ENCODE measurements around the gene TRIM66. TPM values are rescaled to one million over a fixed set of nuclear protein-coding genes. Genes with fewer than 3 reads are reported as not detected.

The TRIM66 gene
- total RNA-seq, 4 donors from 2014 or later, result 5.2 to 31.8 (median 7.6) TPM

GRCh38 chr11:8639655-8640054 is 42.8 kb downstream of the TRIM66 start:
- TF ChIP-seq, protein P1, sequence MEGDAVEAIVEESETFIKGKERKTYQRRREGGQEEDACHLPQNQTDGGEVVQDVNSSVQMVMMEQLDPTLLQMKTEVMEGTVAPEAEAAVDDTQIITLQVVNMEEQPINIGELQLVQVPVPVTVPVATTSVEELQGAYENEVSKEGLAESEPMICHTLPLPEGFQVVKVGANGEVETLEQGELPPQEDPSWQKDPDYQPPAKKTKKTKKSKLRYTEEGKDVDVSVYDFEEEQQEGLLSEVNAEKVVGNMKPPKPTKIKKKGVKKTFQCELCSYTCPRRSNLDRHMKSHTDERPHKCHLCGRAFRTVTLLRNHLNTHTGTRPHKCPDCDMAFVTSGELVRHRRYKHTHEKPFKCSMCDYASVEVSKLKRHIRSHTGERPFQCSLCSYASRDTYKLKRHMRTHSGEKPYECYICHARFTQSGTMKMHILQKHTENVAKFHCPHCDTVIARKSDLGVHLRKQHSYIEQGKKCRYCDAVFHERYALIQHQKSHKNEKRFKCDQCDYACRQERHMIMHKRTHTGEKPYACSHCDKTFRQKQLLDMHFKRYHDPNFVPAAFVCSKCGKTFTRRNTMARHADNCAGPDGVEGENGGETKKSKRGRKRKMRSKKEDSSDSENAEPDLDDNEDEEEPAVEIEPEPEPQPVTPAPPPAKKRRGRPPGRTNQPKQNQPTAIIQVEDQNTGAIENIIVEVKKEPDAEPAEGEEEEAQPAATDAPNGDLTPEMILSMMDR (IDR thresholded peaks at IDR 0.05; ENCODE audit: low read depth), result no peak

DNA sequence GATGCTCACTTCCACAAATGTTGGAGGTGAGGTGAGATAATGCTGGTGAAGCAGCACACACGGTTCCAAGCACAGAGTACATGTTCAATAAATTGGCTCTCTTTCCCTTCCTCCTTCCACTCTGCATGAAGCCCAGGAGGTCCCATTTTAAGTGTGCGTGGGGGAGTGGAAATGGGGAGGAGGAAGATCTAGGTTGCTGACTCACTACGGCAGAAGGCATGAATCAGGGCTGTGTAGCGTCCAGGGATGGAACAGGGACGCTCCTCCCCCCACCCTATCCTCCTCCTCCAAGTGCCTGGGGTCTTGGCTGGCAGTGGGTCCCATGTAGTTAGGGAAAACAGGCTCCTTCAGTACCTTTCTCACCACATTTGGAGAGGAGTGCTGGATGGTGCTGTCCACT is 44.2 kb downstream of the TRIM66 start:
- TF ChIP-seq, protein P1 (IDR thresholded peaks at IDR 0.05; ENCODE audit: low read depth), result no peak

DNA sequence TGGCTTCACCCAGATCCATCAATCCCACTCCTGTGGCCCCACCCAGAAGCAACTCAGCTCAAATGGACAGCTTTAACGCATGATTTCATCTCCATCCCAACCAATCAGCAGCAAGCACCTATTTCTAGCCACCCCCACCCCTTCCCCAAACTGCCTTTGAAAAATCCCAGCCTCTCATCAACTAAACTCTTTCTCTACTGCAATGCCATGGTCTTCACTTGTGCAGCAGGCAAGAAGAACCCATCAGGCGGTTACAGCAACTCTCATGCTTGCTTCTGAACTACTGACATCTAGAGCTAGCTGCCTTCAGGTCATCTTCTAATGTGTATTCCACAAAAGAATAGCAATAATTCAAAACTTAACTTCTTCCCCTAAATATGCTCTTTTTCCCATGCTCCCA is 46.3 kb downstream of the TRIM66 start:
- TF ChIP-seq, protein P1 (IDR thresholded peaks at IDR 0.05; ENCODE audit: low read depth), result no peak

DNA sequence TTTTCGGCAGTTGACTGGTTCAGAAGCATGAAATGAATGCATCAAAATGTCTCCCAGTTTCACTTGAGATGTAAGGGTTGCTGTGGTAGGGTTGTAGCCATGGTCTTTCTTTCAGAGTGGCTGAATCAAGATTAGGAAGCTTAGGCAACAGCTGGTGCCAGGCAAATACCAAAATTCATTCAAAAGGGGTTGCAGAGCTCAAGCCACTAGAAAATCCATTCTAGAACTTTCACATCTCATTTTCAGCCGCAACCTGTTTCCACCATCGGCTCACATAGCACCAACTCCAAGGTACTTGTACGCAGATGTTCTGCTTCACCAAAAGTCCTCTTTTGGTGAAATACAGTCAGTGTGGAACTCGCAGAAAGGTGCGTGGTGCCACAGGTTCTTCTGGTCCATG is 48.0 kb downstream of the TRIM66 start:
- TF ChIP-seq, protein P1 (IDR thresholded peaks at IDR 0.05; ENCODE audit: low read depth), result no peak

DNA sequence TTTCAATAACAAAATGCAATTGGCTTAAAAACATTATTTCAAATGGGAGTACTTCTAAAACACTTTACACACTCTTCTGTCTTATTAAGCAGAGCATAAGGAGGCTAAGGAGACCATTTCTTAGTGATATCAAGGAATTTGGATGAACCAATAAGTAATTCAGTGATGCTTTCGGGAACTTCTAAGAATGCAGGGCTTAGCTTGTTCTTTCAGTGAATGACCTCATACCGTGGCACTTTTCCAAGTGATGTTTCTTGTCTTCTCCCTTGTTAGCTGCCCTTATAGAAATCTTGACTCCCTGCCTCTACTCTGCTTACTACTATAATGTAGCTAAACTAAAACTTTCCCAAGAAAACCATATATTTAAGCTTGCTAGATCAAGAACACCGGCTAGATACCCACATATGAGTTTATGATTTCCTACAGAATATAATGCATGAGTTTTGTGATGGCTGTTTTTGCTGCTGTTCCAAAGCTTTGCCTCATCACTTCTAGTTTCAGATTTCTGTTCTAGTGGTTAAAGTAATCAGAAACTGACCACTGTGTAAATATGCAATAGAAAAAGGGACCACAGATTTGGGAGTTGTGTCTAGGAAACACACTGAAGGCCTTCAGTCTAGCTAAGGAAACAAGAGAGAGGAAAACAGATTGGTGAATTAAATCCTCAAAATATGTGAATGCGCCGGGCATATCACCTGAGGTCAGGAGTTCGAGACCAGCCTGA is 50.9 kb downstream of the TRIM66 start:
- TF ChIP-seq, protein P1 (IDR thresholded peaks at IDR 0.05; ENCODE audit: low read depth), result no peak

- TF ChIP-seq, protein P1 (IDR thresholded peaks at IDR 0.05; ENCODE audit: low read depth), result no peak
Observed at GRCh38 chr11:8624698-8625097, 57.8 kb downstream of the TRIM66 start.

DNA sequence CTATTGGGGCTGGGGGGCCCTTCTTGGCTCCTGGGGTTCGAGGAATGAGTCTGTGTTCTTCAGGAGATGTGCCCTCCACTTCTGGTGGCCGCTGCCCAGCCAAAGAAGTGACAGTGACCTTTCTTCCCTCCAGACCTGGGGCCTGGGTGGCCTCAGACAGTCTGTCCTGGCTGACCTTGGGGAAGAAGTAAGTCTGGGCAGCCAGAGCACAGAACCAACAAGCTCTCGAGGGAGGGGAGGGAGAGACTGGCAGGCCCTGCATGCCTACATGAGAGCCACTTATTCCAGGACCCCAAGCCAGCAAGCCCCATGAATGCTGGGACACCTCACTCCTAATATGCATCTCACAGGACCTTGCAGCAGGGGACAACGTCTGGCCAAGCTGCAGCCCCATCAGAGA is 61.3 kb downstream of the TRIM66 start:
- TF ChIP-seq, protein P1 (IDR thresholded peaks at IDR 0.05; ENCODE audit: low read depth), result no peak

Measured in subcutaneous adipose tissue (tissue), 4 donors.